Measurements from ENCODE around the gene MYO6.

The MYO6 gene

GRCh38 chr6:75775219-75775618, 26.2 kb downstream of the MYO6 start:
- no peak for TF ChIP-seq CTCF (IDR thresholded peaks at IDR 0.05; ENCODE audit: low read length)
- no peak for TF ChIP-seq EZH2 (IDR thresholded peaks at IDR 0.05; ENCODE audit: borderline replicate concordance, low read length)
- Histone ChIP-seq H3K36me3 (ENCODE audit: insufficient read depth, low read length) (no peaks in the 10 kb centered on the region), H3K9ac (ENCODE audit: low read length) (no peak overlapping the region), H3F3A (ENCODE audit: insufficient read depth, low read length) (no peaks in the 10 kb centered on the region), H3K9me3 (ENCODE audit: low read length) (no peaks in the 10 kb centered on the region), H4K20me1 (ENCODE audit: insufficient read depth, low read length) (no peaks in the 10 kb centered on the region), H3K79me2 (ENCODE audit: insufficient read depth, low read length) (no peaks in the 10 kb centered on the region), H3K4me1 (ENCODE audit: insufficient read depth, low read length, severe bottlenecking) (no peaks in the 10 kb centered on the region), H3K27ac (ENCODE audit: low read depth, low read length, poor library complexity, severe bottlenecking) (no peak overlapping the region), H2AFZ (ENCODE audit: low read length) (no peak overlapping the region), H3K27me3 (ENCODE audit: insufficient read depth, low read length) (no peaks in the 10 kb centered on the region), H3K9me2 (ENCODE audit: low read depth, low read length) (no peaks in the 10 kb centered on the region), H3K4me3 (ENCODE audit: low read depth, low read length, poor library complexity, severe bottlenecking) (no peak overlapping the region), H3K4me2 (ENCODE audit: low read length) (no peak overlapping the region)

- H3K79me2 ChIP-seq (ENCODE audit: insufficient read depth, low read length): no peaks in the 10 kb centered on the region
- no peak for TF ChIP-seq EZH2 (IDR thresholded peaks at IDR 0.05; ENCODE audit: borderline replicate concordance, low read length)
- TF ChIP-seq CTCF (IDR thresholded peaks at IDR 0.05; ENCODE audit: low read length): no peak
- H3K4me3 ChIP-seq (ENCODE audit: low read depth, low read length, poor library complexity, severe bottlenecking): no peak overlapping the region
- no peaks in the 10 kb centered on the region for H3K36me3 ChIP-seq (ENCODE audit: insufficient read depth, low read length)
- H3K27ac ChIP-seq (ENCODE audit: low read depth, low read length, poor library complexity, severe bottlenecking): no peak overlapping the region
- H3K4me1 ChIP-seq (ENCODE audit: insufficient read depth, low read length, severe bottlenecking): no peaks in the 10 kb centered on the region
- no peaks in the 10 kb centered on the region for H3K27me3 ChIP-seq (ENCODE audit: insufficient read depth, low read length)
- no peak overlapping the region for H3K9ac ChIP-seq (ENCODE audit: low read length)
- no peaks in the 10 kb centered on the region for H4K20me1 ChIP-seq (ENCODE audit: insufficient read depth, low read length)
- H3K4me2 ChIP-seq (ENCODE audit: low read length): no peak overlapping the region
- no peak overlapping the region for H2AFZ ChIP-seq (ENCODE audit: low read length)
- no peaks in the 10 kb centered on the region for H3F3A ChIP-seq (ENCODE audit: insufficient read depth, low read length)
- no peaks in the 10 kb centered on the region for H3K9me2 ChIP-seq (ENCODE audit: low read depth, low read length)
- H3K9me3 ChIP-seq (ENCODE audit: low read length): no peaks in the 10 kb centered on the region
Observed at GRCh38 chr6:75776461-75776860, 27.4 kb downstream of the MYO6 start.

GRCh38 chr6:75778757-75779156, 29.7 kb downstream of the MYO6 start:
- Histone ChIP-seq H3K4me1 (ENCODE audit: insufficient read depth, low read length, severe bottlenecking) (no peaks in the 10 kb centered on the region), H3F3A (ENCODE audit: insufficient read depth, low read length) (no peaks in the 10 kb centered on the region), H3K9me3 (ENCODE audit: low read length) (no peaks in the 10 kb centered on the region), H3K27ac (ENCODE audit: low read depth, low read length, poor library complexity, severe bottlenecking) (no peak overlapping the region), H4K20me1 (ENCODE audit: insufficient read depth, low read length) (no peaks in the 10 kb centered on the region), H3K4me2 (ENCODE audit: low read length) (no peak overlapping the region), H3K4me3 (ENCODE audit: low read depth, low read length, poor library complexity, severe bottlenecking) (no peak overlapping the region), H3K9me2 (ENCODE audit: low read depth, low read length) (no peaks in the 10 kb centered on the region), H3K27me3 (ENCODE audit: insufficient read depth, low read length) (no peaks in the 10 kb centered on the region), H2AFZ (ENCODE audit: low read length) (no peak overlapping the region), H3K36me3 (ENCODE audit: insufficient read depth, low read length) (no peaks in the 10 kb centered on the region), H3K9ac (ENCODE audit: low read length) (no peak overlapping the region), H3K79me2 (ENCODE audit: insufficient read depth, low read length) (no peaks in the 10 kb centered on the region)
- TF ChIP-seq CTCF (IDR thresholded peaks at IDR 0.05; ENCODE audit: low read length) (no peak), EZH2 (IDR thresholded peaks at IDR 0.05; ENCODE audit: borderline replicate concordance, low read length) (no peak)

All from OCI-LY1 (cell line).